Measurements from ENCODE around the gene RNF150. TPM values are rescaled to one million over a fixed set of nuclear protein-coding genes. Genes with fewer than 3 reads are reported as not detected.

The RNF150 gene
- total RNA-seq, 1 donor from 2014 or later, result 31.2 TPM

GRCh38 chr4:140893939-140894338, 239.3 kb downstream of the RNF150 start:
- DNase-seq (ENCODE audit: low spot score in 2 of 2), result no peak
- no peak for TF ChIP-seq CTCF (IDR thresholded peaks at IDR 0.05)
- intact Hi-C loops (cut with DNase I), result no loop called here
- Histone ChIP-seq H3K4me3 (no peak overlapping the region), H3K36me3 (no peaks in the 10 kb centered on the region), H3K27ac (no peak overlapping the region), H3K27me3 (no peaks in the 10 kb centered on the region), H3K4me1 (no peaks in the 10 kb centered on the region), H3K9me3 (no peaks in the 10 kb centered on the region)

GRCh38 chr4:140888054-140888453, 245.2 kb downstream of the RNF150 start:
- no peaks in the 10 kb centered on the region for H3K4me1 ChIP-seq
- DNase-seq (ENCODE audit: low spot score in 2 of 2), result no peak
- intact Hi-C loops (cut with DNase I), result no loop called here
- no peaks in the 10 kb centered on the region for H3K9me3 ChIP-seq
- no peak for TF ChIP-seq CTCF (IDR thresholded peaks at IDR 0.05)
- no peak overlapping the region for H3K4me3 ChIP-seq
- H3K27ac ChIP-seq, result no peak overlapping the region
- H3K36me3 ChIP-seq, result no peaks in the 10 kb centered on the region
- no peaks in the 10 kb centered on the region for H3K27me3 ChIP-seq

- no peak overlapping the region for H3K27ac ChIP-seq
- intact Hi-C loops (cut with DNase I), result no loop called here
- H3K4me1 ChIP-seq, result no peaks in the 10 kb centered on the region
- no peak for DNase-seq (ENCODE audit: low spot score in 2 of 2)
- no peak overlapping the region for H3K4me3 ChIP-seq
- no peak for TF ChIP-seq CTCF (IDR thresholded peaks at IDR 0.05)
- H3K36me3 ChIP-seq, result no peaks in the 10 kb centered on the region
- no peaks in the 10 kb centered on the region for H3K27me3 ChIP-seq
- H3K9me3 ChIP-seq, result no peaks in the 10 kb centered on the region
Observed at GRCh38 chr4:140887467-140887866, 245.8 kb downstream of the RNF150 start.

GRCh38 chr4:140884431-140885058, 248.7 kb downstream of the RNF150 start:
- Histone ChIP-seq H3K4me3 (no peak overlapping the region), H3K9me3 (no peaks in the 10 kb centered on the region), H3K27me3 (no peaks in the 10 kb centered on the region), H3K36me3 (no peaks in the 10 kb centered on the region), H3K4me1 (no peaks in the 10 kb centered on the region), H3K27ac (no peak overlapping the region)
- TF ChIP-seq CTCF (IDR thresholded peaks at IDR 0.05), result peak in 2 of 3 experiments; percentile 10 to 44
- no peak for DNase-seq (ENCODE audit: low spot score in 2 of 2)
- intact Hi-C loops (cut with DNase I), result no loop called here

GRCh38 chr4:140877781-140878180, 255.5 kb downstream of the RNF150 start:
- no peak overlapping the region for H3K27ac ChIP-seq
- H3K4me3 ChIP-seq, result no peak overlapping the region
- DNase-seq (ENCODE audit: low spot score in 2 of 2), result no peak
- H3K4me1 ChIP-seq, result no peaks in the 10 kb centered on the region
- H3K27me3 ChIP-seq, result no peaks in the 10 kb centered on the region
- H3K9me3 ChIP-seq, result no peaks in the 10 kb centered on the region
- TF ChIP-seq CTCF (IDR thresholded peaks at IDR 0.05), result no peak
- H3K36me3 ChIP-seq, result no peaks in the 10 kb centered on the region
- intact Hi-C loops (cut with DNase I), result no loop called here

Measured in ascending aorta (tissue), 2 donors.